CD4-positive, alpha-beta T cell treated with Interleukin-17A for 1 hour (primary cell): ENCODE data around the gene IFT88.

Experiments
- DNase-seq: peaks from one replicate; pipeline ENCODE4 v3.0.0-alpha.2; 2020

Gene IFT88

GRCh38 chr13:20567881-20568528 lies 1.0 kb downstream of the IFT88 start:
- no peak for DNase-seq

- no peak for DNase-seq
Measured at GRCh38 chr13:20570517-20570916, 3.6 kb downstream of the IFT88 start.

GRCh38 chr13:20571676-20572075 lies 4.7 kb downstream of the IFT88 start:
- no peak for DNase-seq

- DNase-seq, result no peak
Measured at GRCh38 chr13:20573186-20573585, 6.2 kb downstream of the IFT88 start.

GRCh38 chr13:20573636-20574035 lies 6.7 kb downstream of the IFT88 start:
- DNase-seq, result no peak

GRCh38 chr13:20579191-20579590 lies 12.2 kb downstream of the IFT88 start:
- DNase-seq, result no peak

DNA sequence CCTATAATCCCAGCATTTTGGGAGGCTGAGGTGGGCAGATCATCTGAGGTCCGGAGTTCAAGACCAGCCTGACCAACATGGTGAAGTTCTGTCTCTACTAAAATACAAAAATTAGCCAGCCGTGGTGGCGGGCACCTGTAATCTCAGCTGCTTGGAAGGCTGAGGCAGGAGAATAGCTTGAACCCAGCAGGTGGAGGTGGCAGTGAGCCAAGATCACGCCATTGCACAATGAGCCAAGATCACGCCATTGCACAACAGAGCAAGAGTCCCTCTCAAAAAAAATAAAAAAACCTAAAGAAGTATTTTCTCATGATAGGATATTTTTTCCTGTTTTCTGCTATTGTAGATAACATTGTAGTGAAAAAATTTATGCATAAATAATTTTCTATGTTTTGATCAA lies 13.3 kb downstream of the IFT88 start:
- no peak for DNase-seq

DNA sequence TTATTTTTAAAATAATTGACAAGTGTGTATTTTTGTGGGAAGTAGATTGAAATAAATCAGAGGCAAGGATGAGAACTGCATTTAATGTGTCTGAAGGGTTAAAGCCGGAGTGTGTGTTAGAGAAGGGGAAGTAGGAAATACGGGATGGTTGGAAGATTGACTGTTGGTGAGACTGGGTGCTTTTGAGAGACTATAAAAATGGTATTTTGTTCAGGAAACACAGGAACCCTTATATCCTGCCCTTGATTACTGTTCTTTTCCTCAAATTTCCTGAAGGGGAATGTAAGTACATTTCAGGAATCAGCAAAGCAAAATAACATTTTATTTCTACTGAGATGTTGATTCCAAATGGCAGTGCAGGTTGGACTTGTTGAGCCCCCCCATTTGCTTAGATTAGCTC lies 15.1 kb downstream of the IFT88 start:
- no peak for DNase-seq

DNA sequence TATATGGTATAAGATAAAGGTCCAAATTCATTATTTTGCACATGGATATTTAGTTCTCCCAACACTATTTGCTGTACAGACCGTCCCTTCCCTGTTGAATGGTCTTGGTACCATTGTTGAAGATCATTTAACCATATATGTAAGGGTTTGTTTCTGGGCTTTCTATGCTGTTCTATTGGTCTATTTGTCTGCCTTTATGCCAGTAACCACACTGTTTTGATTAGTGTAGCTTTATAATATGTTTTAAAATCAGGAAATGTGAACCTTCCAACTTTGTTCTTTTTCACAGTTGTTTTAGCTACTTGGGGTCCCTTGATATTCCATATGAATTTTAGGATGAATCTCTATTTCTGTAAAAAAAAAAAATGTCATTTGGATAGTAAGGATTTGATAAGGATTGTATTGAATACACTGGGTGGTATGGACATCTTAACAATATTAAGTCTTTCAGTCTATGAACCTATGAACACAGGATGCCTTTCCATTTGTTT lies 16.9 kb downstream of the IFT88 start:
- DNase-seq, result no peak

- DNase-seq, result no peak
Measured at GRCh38 chr13:20585371-20585770, 18.4 kb downstream of the IFT88 start.

DNA sequence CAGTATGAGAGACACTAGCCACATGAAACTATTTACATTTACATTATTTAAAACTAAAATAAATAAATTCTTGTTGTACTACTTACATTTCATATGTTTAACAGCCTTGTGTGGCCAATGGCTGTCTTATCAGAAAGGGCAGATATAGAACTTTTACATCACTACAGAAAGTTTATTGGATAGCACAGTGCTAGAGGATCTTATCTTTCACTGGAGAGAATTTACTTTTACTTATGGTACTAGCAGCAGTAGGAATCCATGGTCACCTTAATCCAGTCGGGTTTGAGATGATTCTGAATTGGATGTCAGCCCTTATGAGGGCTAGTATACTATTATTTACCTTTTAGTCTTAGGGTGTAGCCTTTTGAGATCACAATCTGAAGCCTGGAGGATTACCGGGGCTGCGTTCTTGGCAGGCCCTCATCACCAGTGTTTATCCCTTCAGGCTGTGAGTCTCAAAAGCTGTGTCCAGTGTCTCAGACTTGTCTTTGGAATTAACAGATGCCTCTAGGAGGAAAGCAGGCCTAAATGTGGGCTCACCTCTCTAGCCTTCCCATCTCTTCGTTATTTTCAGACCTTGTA lies 21.7 kb downstream of the IFT88 start:
- DNase-seq, result no peak

GRCh38 chr13:20590561-20590960 lies 23.6 kb downstream of the IFT88 start:
- DNase-seq, result no peak

DNA sequence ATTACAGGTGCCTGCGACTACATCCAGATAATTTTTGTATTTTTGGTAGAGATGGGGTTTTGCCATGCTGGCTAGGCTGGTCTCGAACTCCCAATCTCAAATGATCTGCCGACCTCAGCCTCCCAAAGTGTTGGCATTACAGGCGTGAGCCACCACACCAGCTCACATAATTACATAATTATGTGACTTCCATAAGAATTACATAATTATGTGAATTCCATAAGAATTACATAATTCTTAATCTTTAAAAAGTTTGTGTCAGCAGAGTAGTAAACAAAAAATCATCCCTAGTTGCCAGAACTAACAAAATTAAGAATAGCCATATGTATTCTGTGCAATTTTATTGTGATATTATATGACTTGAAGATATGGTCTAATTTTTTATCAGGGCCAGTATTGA lies 25.6 kb downstream of the IFT88 start:
- no peak for DNase-seq

DNA sequence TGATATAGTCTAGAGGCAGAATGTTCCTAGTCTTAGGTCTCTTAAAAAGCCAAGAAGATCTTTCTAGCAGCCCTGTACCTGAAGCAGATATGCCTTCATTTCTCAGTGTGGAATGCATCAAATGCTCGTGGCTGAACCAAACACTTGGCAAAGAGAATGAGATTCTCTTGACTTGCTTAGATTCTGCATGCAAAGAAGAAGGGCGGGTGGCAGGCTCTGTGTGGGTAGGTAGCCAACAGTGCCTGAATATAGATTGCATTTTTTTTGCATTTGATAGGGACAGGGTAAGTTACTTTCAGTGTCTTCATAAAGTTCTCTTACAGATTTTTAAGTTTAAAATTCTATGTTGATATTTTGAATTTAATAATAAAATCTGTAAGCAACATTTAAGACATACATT lies 27.3 kb downstream of the IFT88 start:
- DNase-seq, result no peak

DNA sequence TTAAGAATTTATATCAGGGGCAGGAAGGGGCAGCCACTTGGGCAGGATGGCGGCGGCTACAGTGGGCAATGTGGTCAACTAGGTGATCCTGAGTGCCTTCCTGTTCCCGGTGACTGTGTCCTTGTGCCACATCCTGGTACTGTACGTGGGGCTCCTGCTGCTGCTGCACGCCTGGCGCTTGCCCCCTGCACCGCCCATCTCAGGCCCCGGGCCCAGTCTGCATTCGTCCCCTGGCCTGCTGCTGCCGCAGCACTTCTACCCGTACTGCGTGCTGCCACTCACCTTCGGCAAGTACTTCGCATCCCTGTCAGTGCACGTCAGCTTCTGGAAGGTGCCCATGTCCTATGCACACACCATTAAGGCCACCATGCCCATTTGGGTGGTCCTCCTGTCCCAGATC lies 40.1 kb downstream of the IFT88 start:
- DNase-seq, result no peak

GRCh38 chr13:20608438-20609020 lies 41.6 kb downstream of the IFT88 start:
- DNase-seq, result no peak

- no peak for DNase-seq
Measured at GRCh38 chr13:20609145-20609544, 42.2 kb downstream of the IFT88 start.

- no peak for DNase-seq
Measured at GRCh38 chr13:20610006-20610405, 43.0 kb downstream of the IFT88 start.

- DNase-seq, result no peak
Measured at GRCh38 chr13:20616059-20616797, 49.3 kb downstream of the IFT88 start.

- no peak for DNase-seq
Measured at GRCh38 chr13:20623000-20623399, 56.0 kb downstream of the IFT88 start.

GRCh38 chr13:20624213-20624612 lies 57.3 kb downstream of the IFT88 start:
- no peak for DNase-seq

- no peak for DNase-seq
Measured at GRCh38 chr13:20633802-20634201, 66.8 kb downstream of the IFT88 start.

DNA sequence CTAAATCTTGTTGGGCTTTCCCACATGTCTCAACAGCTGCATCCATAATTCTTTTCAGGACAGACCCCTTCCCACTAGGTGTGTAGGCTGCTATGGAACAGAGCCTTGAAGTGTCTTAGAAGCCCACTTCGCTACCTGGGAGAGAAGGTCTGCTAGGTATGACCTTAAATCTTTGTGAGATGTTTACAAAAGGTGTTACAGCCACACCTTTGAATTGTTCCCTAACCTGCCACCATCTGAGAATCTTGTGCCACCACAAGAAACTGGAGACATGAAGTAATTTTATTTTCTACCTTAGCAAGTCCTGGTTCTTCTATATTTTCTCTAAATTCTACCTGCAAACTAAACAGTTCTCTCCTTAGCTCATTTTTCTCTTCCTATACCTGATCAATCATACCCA lies 69.1 kb downstream of the IFT88 start:
- DNase-seq, result no peak

GRCh38 chr13:20637811-20638210 lies 70.9 kb downstream of the IFT88 start:
- DNase-seq, result no peak
